Measurements from ENCODE around the gene CALR3. TPM values are rescaled to one million over a fixed set of nuclear protein-coding genes. Genes with fewer than 3 reads are reported as not detected.
"Not testable (repeated sequence)": the region's sequence is repeated elsewhere in the genome, so short reads cannot be mapped to it uniquely, and the experiment has no call there.

The CALR3 gene
- total and polyA plus RNA-seq, 10 of the 15 experiments (the other 5 are each of a cell fraction or from before 2014, with no cell fraction given) = 0.05 to 0.45 (median 0.12) TPM; not detected in 2

- Histone ChIP-seq H3K79me2 (ENCODE audit: control insufficient read depth, insufficient read depth, low read length) (no peaks in the 10 kb centered on the region), H2AFZ (ENCODE audit: control insufficient read depth, low read depth, low read length) (no peak overlapping the region), H3K4me1 (ENCODE audit: control insufficient read depth, insufficient read depth, low read length) (no peaks in the 10 kb centered on the region), H4K20me1 (ENCODE audit: control insufficient read depth, insufficient read depth) (no peaks in the 10 kb centered on the region), H3K27me3 (replicated peaks in 1 of 2; ENCODE audit: control insufficient read depth in 2 of 2, insufficient read depth in 2 of 2, low read length in 1 of 2) (no peaks in the 10 kb centered on the region), H3K4me3 (no peak overlapping the region), H3K4me2 (ENCODE audit: control insufficient read depth, insufficient read depth) (no peak overlapping the region), H3K9ac (ENCODE audit: control insufficient read depth, insufficient read depth, low read length) (no peak overlapping the region), H3K36me3 (ENCODE audit: control insufficient read depth in 2 of 2, insufficient read depth in 2 of 2, low read length in 1 of 2) (peaks cover 17 to 23% of the 10 kb centered on the region in 2 experiments; a peak in 3 of 4 replicates), H3K27ac (ENCODE audit: control insufficient read depth, insufficient read depth) (no peak overlapping the region), H3K9me3 (replicated peaks; ENCODE audit: control insufficient read depth, insufficient read depth, low read length) (no peaks in the 10 kb centered on the region)
- BruUV-seq (replicated peaks) = no TSS peak
- intact Hi-C loops (cut with micrococcal nuclease; ENCODE audit: unreplicated experiment) = no loop called here
- WGBS (ENCODE audit: insufficient coverage, insufficient replicate concordance, low lambda C conversion rate, missing lambda C conversion rate) = 89% methylated on average over 24 of the region's 24 CpGs
- POLR2A ChIA-PET = interaction anchor here (0.6 kb wide), 2 partner anchors 117 to 604 kb away, joined by 3 to 4 read pairs; no protein-coding TSS in a partner anchor
- CTCF ChIA-PET = interaction anchor here (0.7 kb wide), 1 partner anchor 9 kb away, joined by 3 read pairs; no protein-coding TSS in a partner anchor
- no peak for TF ChIP-seq FOS (IDR thresholded peaks at IDR 0.05; ENCODE audit: borderline replicate concordance, extremely low read depth, insufficient read length)
- TF ChIP-seq, protein P1, sequence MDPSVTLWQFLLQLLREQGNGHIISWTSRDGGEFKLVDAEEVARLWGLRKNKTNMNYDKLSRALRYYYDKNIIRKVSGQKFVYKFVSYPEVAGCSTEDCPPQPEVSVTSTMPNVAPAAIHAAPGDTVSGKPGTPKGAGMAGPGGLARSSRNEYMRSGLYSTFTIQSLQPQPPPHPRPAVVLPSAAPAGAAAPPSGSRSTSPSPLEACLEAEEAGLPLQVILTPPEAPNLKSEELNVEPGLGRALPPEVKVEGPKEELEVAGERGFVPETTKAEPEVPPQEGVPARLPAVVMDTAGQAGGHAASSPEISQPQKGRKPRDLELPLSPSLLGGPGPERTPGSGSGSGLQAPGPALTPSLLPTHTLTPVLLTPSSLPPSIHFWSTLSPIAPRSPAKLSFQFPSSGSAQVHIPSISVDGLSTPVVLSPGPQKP (IDR thresholded peaks at IDR 0.05; ENCODE audit: low read depth, low read length) = no peak
- no peak for TF ChIP-seq HDAC6 (IDR thresholded peaks at IDR 0.05; ENCODE audit: unreplicated experiment)
- no peak for TF ChIP-seq POLR2A (IDR thresholded peaks at IDR 0.05; ENCODE audit: low read depth, low read length)
- TF ChIP-seq, protein P2, sequence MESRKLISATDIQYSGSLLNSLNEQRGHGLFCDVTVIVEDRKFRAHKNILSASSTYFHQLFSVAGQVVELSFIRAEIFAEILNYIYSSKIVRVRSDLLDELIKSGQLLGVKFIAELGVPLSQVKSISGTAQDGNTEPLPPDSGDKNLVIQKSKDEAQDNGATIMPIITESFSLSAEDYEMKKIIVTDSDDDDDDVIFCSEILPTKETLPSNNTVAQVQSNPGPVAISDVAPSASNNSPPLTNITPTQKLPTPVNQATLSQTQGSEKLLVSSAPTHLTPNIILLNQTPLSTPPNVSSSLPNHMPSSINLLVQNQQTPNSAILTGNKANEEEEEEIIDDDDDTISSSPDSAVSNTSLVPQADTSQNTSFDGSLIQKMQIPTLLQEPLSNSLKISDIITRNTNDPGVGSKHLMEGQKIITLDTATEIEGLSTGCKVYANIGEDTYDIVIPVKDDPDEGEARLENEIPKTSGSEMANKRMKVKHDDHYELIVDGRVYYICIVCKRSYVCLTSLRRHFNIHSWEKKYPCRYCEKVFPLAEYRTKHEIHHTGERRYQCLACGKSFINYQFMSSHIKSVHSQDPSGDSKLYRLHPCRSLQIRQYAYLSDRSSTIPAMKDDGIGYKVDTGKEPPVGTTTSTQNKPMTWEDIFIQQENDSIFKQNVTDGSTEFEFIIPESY (IDR thresholded peaks at IDR 0.05) = no peak
- TF ChIP-seq TCF3 (IDR thresholded peaks at IDR 0.05; ENCODE audit: borderline replicate concordance, insufficient read depth, low read depth, low read length) = no peak
- no peak for TF ChIP-seq E2F8 (IDR thresholded peaks at IDR 0.05; ENCODE audit: low read depth, partially characterized antibody)
- SMC1A ChIA-PET (ENCODE audit: uncharacterized antibody, unreplicated experiment) = interaction anchor here (1.0 kb wide), 1 partner anchor 44 kb away, joined by 5 read pairs; no protein-coding TSS in a partner anchor
- in situ Hi-C loops (cut with MboI) = no loop called here
- DNase-seq (ENCODE audit: low read depth, low spot score) = no peak
- RAD21 ChIA-PET (ENCODE audit: unreplicated experiment) = no interaction called here
- peak; percentile 71 for ATAC-seq
- FAIRE-seq = no peak
These were observed 18.5 kb upstream of the CALR3 start for GRCh38 chr19:16514383-16515019.

GRCh38 chr19:16512611-16513010 lies 16.6 kb upstream of the CALR3 start:
- intact Hi-C loops (cut with micrococcal nuclease; ENCODE audit: unreplicated experiment); POLR2A ChIA-PET: not testable (repeated sequence)

More at GRCh38 chr19:16512611-16513010, 16.6 kb upstream of the CALR3 start:
- ATAC-seq; RAD21 ChIA-PET (ENCODE audit: unreplicated experiment); H3K79me2 ChIP-seq (ENCODE audit: control insufficient read depth, insufficient read depth, low read length); CTCF ChIA-PET; BruUV-seq (replicated peaks); SMC1A ChIA-PET (ENCODE audit: uncharacterized antibody, unreplicated experiment); H3K4me1 ChIP-seq (ENCODE audit: control insufficient read depth, insufficient read depth, low read length); FAIRE-seq; DNase-seq (ENCODE audit: low read depth, low spot score); H3K4me2 ChIP-seq (ENCODE audit: control insufficient read depth, insufficient read depth); H3K9ac ChIP-seq (ENCODE audit: control insufficient read depth, insufficient read depth, low read length); H2AFZ ChIP-seq (ENCODE audit: control insufficient read depth, low read depth, low read length); in situ Hi-C loops (cut with MboI); H3K9me3 ChIP-seq (replicated peaks; ENCODE audit: control insufficient read depth, insufficient read depth, low read length); H3K27me3 ChIP-seq (replicated peaks in 1 of 2; ENCODE audit: control insufficient read depth in 2 of 2, insufficient read depth in 2 of 2, low read length in 1 of 2); H4K20me1 ChIP-seq (ENCODE audit: control insufficient read depth, insufficient read depth); H3K27ac ChIP-seq (ENCODE audit: control insufficient read depth, insufficient read depth); H3K4me3 ChIP-seq: not testable (repeated sequence)
- H3K36me3 ChIP-seq (ENCODE audit: control insufficient read depth in 2 of 2, insufficient read depth in 2 of 2, low read length in 1 of 2) = peaks cover 7 to 11% of the 10 kb centered on the region in 2 experiments; a peak in 3 of 4 replicates
- 74% methylated on average over 4 of the region's 10 CpGs for WGBS (ENCODE audit: insufficient coverage, insufficient replicate concordance, low lambda C conversion rate, missing lambda C conversion rate)

Measured in GM12878 (cell line).